ENCODE results near the gene HIVEP3.

HIVEP3 gene

DNA sequence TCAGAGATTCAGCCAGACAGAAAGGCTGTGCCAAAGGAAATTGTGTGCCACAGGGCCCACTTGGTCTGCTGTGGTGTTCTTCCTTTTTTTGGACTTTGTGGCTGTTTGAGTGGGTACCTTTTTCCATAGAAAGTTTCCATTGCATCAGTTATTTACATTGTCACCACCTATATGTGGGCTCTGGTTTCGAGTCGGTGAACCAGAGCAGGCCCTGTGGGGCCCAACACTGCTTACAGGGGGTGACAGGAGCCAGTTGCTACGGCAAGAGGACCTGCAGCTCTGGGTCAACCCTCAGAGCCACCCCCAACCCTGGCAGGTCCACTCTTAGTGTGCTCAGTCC is 277.3 kb downstream of the HIVEP3 start:
- Histone ChIP-seq H3K36me3 (ENCODE audit: control insufficient read depth, insufficient read depth, low read length) (no peaks in the 10 kb centered on the region), H3K27ac (ENCODE audit: low read depth, low read length, severe bottlenecking) (no peak overlapping the region), H3K4me3 (ENCODE audit: extremely low read depth, insufficient read depth, low read length, poor library complexity, severe bottlenecking) (no peak overlapping the region), H3K9me3 (ENCODE audit: control insufficient read depth, low read length) (no peaks in the 10 kb centered on the region), H3K4me1 (ENCODE audit: control insufficient read depth, insufficient read depth, low read length, poor library complexity, severe bottlenecking) (peaks cover 15% of the 10 kb centered on the region)
- WGBS, 2 experiments (ENCODE audit: insufficient coverage in 2 of 2) = 94 to 100% methylated on average over 3 of the region's 3 CpGs

DNA sequence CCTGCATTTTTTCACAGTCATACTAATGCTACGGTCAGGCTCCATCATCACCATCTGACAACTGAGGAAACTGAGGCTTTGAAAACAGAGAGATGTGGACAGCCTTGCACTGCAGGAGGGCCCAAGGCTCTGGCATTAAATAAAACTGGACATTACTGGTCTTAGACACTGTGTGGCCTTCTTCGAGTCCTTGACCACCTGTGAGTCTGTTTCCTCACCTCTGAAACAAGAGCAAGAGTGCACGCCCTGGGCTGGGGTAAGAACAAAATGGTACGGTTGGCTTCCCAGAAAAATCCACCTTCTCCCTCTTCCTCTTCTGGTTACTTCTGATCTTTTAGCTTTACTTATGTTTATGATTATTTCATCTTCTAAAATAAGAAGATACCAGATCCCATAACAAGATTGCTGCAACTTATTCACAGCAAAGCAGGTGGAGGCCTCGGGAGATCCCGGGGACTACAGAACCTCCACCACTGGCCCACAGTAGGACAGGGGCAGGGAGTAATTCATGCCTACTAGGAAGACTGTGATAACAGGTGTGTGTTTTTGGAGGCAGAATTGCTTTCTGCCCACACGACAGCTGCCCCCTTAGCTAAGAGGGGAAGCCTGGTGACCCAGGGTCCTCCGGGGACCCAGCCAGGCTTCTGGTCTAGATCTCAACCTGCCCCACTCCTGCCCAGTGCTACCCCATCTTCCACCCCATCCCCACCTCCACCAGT is 277.8 kb downstream of the HIVEP3 start:
- Histone ChIP-seq H3K27ac (ENCODE audit: low read depth, low read length, severe bottlenecking) (no peak overlapping the region), H3K4me1 (ENCODE audit: control insufficient read depth, insufficient read depth, low read length, poor library complexity, severe bottlenecking) (peaks cover 15% of the 10 kb centered on the region), H3K4me3 (ENCODE audit: extremely low read depth, insufficient read depth, low read length, poor library complexity, severe bottlenecking) (no peak overlapping the region), H3K36me3 (ENCODE audit: control insufficient read depth, insufficient read depth, low read length) (no peaks in the 10 kb centered on the region), H3K9me3 (ENCODE audit: control insufficient read depth, low read length) (no peaks in the 10 kb centered on the region)
- 80 to 95% methylated on average over 2 to 3 of the region's 8 CpGs for WGBS, 2 experiments (ENCODE audit: insufficient coverage in 2 of 2)

DNA sequence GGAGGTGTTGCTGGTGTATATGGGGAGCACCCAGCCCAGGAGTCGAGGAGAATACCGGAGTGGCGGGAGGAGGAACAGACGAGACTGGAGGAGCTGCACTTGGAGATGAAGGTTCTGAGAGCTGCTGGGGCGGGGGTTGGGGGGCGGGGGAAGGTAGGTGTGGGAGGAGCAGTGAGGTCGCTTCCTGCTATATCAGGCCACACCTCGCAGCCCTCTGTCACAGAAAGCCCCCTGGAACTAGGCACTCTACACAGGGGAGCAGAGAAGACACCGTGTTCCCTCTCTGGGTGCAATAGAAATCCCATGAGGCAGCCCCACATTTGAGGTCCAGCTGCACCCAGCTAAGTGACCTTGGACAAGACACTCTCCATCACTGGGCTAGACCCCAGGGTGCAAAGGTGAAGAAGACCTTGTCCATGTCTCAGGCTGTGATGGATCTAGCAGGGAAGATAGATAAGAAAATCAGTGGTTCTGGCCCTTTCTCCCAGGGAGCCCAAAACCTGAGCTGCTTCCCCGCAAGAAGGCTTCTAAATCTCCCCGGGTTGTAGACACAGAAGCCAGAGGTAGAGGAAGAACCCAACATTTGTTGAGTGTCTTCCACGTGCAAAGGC is 278.5 kb downstream of the HIVEP3 start:
- Histone ChIP-seq H3K27ac (ENCODE audit: low read depth, low read length, severe bottlenecking) (no peak overlapping the region), H3K4me3 (ENCODE audit: extremely low read depth, insufficient read depth, low read length, poor library complexity, severe bottlenecking) (no peak overlapping the region), H3K9me3 (ENCODE audit: control insufficient read depth, low read length) (no peaks in the 10 kb centered on the region), H3K4me1 (ENCODE audit: control insufficient read depth, insufficient read depth, low read length, poor library complexity, severe bottlenecking) (peaks cover 15% of the 10 kb centered on the region), H3K36me3 (ENCODE audit: control insufficient read depth, insufficient read depth, low read length) (no peaks in the 10 kb centered on the region)
- 86 to 93% methylated on average over 4 to 6 of the region's 12 CpGs for WGBS, 2 experiments (ENCODE audit: insufficient coverage in 2 of 2)

DNA sequence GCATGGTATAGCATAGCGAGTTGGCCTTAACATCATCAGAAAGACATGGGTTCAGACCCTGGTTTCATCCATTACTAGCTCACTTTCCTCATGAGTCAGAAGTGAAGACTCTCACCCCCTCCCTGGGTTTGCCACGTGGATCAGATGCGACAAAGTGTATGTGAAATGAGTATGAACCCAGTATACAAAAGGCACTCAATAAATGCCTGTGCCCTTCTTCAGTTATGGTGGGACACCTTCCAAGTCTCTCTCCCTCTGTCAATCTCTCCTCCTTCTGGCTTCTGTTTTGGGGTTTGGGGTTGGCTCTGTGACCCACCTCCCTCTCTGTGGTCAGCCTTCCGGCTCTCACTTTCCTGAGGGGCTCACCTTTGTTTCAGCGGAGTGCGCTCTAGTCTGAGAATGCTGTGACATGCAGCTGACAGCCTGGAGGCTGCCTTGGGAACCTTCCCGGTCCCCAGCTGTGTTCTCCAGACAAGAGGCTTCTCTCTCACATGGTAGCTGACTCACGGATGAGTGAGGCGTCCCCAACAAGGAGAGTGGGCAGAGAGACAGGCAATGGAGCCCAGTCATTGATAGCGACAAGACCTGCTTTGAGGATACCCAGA is 279.3 kb downstream of the HIVEP3 start:
- Histone ChIP-seq H3K27ac (ENCODE audit: low read depth, low read length, severe bottlenecking) (no peak overlapping the region), H3K36me3 (ENCODE audit: control insufficient read depth, insufficient read depth, low read length) (no peaks in the 10 kb centered on the region), H3K4me3 (ENCODE audit: extremely low read depth, insufficient read depth, low read length, poor library complexity, severe bottlenecking) (no peak overlapping the region), H3K9me3 (ENCODE audit: control insufficient read depth, low read length) (no peaks in the 10 kb centered on the region), H3K4me1 (ENCODE audit: control insufficient read depth, insufficient read depth, low read length, poor library complexity, severe bottlenecking) (peaks cover 11% of the 10 kb centered on the region)
- WGBS, 2 experiments (ENCODE audit: insufficient coverage in 2 of 2) = 74 to 79% methylated on average over 7 of the region's 10 CpGs

DNA sequence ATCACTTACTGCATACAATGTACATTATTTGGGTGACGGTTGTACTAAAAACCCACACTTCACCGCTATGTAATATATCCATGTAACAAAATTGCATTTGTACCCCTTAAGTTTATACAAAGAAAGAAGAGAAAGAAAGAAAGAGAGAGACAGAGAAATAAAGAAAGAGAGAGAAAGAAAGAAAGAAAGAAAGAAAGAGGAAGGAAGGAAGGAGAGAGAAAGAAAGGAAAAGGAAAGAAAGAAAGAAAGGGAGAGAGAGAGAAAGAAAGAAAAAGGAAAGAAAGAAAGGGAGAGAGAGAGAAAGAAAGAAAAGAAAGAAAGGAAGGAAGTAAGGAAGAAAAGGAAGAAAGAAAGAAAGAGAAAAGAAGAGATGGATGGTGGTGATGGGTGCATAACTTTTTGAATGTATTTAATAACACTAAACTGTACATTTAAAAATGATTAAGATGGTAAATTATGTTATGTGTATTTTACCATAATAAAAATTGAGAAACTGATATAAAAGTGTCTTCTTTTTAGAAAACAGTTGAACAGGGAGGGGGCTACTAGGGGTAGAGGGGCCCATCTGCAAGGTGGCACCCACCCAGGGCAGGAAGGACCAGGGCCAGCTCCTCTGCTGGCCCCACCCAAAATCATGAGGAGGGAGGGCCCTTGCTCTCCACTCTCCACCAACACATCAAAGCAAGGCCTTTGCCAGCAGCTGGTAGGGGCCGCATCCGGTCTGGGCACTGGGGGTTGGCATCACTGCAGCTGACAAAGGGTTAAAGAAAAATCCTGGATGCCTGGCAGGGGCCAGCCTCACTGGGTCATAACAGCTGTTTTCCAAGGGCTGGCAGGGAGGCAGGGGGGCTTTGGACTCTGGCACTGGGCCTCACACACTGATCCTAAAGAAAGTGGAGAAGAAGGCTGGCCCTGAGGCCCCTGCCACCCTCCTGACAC is 280.4 kb downstream of the HIVEP3 start:
- H3K9me3 ChIP-seq (ENCODE audit: control insufficient read depth, low read length) = no peaks in the 10 kb centered on the region
- H3K4me3 ChIP-seq (ENCODE audit: extremely low read depth, insufficient read depth, low read length, poor library complexity, severe bottlenecking) = no peak overlapping the region
- H3K4me1 ChIP-seq (ENCODE audit: control insufficient read depth, insufficient read depth, low read length, poor library complexity, severe bottlenecking) = peaks cover 18% of the 10 kb centered on the region
- 93 to 100% methylated on average over 2 of the region's 4 CpGs for WGBS, 2 experiments (ENCODE audit: insufficient coverage in 2 of 2)
- H3K27ac ChIP-seq (ENCODE audit: low read depth, low read length, severe bottlenecking) = no peak overlapping the region
- H3K36me3 ChIP-seq (ENCODE audit: control insufficient read depth, insufficient read depth, low read length) = no peaks in the 10 kb centered on the region

DNA sequence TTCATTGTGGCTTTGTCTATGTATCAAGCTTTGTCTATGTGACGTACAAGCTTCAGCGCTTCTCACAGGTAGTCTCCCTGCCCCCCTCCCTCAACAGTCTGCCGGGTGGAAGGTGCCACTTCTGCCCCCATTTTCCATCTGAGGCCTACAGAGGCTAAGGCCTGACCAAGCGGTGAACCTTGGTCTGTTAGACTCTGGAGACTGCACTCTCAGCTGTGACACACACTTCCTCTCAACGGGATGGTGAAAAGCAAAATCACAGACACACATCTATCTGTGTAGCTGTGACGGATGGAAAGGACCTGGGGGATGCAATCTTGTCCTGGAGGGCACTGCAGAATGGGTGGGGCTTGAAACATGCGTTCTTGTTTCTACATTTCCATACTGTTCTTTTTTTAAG is 281.4 kb downstream of the HIVEP3 start:
- H3K27ac ChIP-seq (ENCODE audit: low read depth, low read length, severe bottlenecking) = no peak overlapping the region
- H3K9me3 ChIP-seq (ENCODE audit: control insufficient read depth, low read length) = no peaks in the 10 kb centered on the region
- WGBS, 2 experiments (ENCODE audit: insufficient coverage in 2 of 2) = 100% methylated on average over 3 to 4 of the region's 7 CpGs
- no peak overlapping the region for H3K4me3 ChIP-seq (ENCODE audit: extremely low read depth, insufficient read depth, low read length, poor library complexity, severe bottlenecking)
- H3K4me1 ChIP-seq (ENCODE audit: control insufficient read depth, insufficient read depth, low read length, poor library complexity, severe bottlenecking) = peaks cover 18% of the 10 kb centered on the region
- H3K36me3 ChIP-seq (ENCODE audit: control insufficient read depth, insufficient read depth, low read length) = no peaks in the 10 kb centered on the region

DNA sequence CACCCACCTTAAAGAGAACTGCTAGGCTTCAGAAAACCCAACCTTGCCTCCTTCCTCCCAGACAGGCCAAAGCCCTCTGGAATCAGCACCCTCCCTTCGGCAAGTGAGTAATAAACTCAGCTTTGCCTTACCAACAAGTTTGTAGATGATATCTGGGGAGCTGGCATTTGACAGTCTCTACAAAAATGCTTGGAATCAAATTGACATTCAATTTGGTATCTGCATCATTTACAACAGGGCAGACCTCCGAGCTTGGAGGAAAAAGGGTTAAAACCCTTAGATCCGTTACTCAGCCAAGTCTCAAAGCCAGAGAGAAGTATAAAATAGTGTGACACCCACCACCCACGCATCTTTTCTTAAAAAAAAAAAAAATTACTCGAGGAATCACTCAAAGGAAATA is 285.0 kb downstream of the HIVEP3 start:
- 86 to 100% methylated on average over 1 of the region's 5 CpGs for WGBS, 2 experiments (ENCODE audit: insufficient coverage in 2 of 2)
- Histone ChIP-seq H3K9me3 (ENCODE audit: control insufficient read depth, low read length) (no peaks in the 10 kb centered on the region), H3K27ac (ENCODE audit: low read depth, low read length, severe bottlenecking) (no peak overlapping the region), H3K36me3 (ENCODE audit: control insufficient read depth, insufficient read depth, low read length) (no peaks in the 10 kb centered on the region), H3K4me3 (ENCODE audit: extremely low read depth, insufficient read depth, low read length, poor library complexity, severe bottlenecking) (no peak overlapping the region), H3K4me1 (ENCODE audit: control insufficient read depth, insufficient read depth, low read length, poor library complexity, severe bottlenecking) (peaks cover 24% of the 10 kb centered on the region)

DNA sequence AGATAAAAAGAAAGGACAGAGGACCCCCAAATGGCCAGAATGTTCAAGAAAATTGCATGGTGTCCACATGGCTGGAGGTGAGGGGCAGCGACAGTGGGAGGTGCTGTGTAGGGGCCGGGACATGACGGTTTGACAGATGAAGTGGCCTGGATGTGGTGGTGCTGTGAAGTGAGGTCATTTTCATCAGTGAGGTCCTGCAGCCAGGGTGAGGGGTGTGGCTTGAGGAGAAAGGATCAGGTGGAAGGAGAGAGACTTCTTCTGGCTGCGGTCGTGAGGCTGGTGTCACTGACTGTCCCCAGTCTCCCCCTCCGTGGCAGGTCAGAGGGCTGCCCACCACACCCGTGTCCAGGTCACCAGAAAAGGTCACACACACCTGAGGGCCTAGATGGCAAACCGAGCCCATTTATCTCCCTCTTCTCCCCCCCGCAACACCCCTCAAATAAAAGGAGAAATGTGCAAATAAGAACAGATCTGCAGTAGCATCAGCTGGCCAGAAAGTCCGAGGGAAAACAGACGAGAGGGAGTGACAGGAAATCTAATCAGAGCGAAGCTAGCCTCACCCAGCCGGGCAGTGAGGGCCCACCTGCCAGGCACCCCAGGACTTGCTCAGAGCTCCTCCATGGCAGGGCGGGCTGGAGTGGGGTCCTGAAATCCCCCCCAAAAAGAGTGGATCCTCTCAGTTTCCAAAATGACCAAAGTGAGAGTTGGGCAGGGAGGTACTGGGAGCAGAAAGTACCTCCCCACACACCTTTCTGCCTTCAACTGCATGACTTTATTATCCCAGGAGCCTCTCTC is 285.7 kb downstream of the HIVEP3 start:
- 82 to 90% methylated on average over 11 of the region's 14 CpGs for WGBS, 2 experiments (ENCODE audit: insufficient coverage in 2 of 2)
- H3K4me3 ChIP-seq (ENCODE audit: extremely low read depth, insufficient read depth, low read length, poor library complexity, severe bottlenecking) = no peak overlapping the region
- H3K4me1 ChIP-seq (ENCODE audit: control insufficient read depth, insufficient read depth, low read length, poor library complexity, severe bottlenecking) = peaks cover 27% of the 10 kb centered on the region
- H3K27ac ChIP-seq (ENCODE audit: low read depth, low read length, severe bottlenecking) = no peak overlapping the region
- H3K9me3 ChIP-seq (ENCODE audit: control insufficient read depth, low read length) = no peaks in the 10 kb centered on the region
- peaks cover 3% of the 10 kb centered on the region for H3K36me3 ChIP-seq (ENCODE audit: control insufficient read depth, insufficient read depth, low read length)

DNA sequence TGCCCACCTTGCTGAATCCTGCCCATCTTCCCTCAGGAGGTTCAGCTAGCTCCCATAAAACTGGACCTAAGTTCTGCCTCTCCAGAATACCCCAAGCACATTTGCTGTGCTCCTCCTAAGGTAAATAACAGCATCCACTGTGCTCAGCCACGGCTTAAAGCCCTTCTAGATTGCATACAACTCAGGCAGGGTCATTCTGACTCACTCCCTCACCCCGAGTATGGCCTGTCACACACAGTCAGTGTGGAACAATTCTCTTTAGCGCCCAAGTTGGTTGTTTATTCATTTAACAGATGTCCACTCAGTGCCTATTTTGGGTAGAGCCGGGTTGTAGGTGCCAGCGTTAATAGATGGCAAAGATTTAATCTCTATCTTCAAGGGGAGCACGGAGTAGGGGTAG is 286.8 kb downstream of the HIVEP3 start:
- no peak overlapping the region for H3K27ac ChIP-seq (ENCODE audit: low read depth, low read length, severe bottlenecking)
- H3K4me1 ChIP-seq (ENCODE audit: control insufficient read depth, insufficient read depth, low read length, poor library complexity, severe bottlenecking) = peaks cover 27% of the 10 kb centered on the region
- peaks cover 7% of the 10 kb centered on the region for H3K36me3 ChIP-seq (ENCODE audit: control insufficient read depth, insufficient read depth, low read length)
- no peaks in the 10 kb centered on the region for H3K9me3 ChIP-seq (ENCODE audit: control insufficient read depth, low read length)
- H3K4me3 ChIP-seq (ENCODE audit: extremely low read depth, insufficient read depth, low read length, poor library complexity, severe bottlenecking) = no peak overlapping the region
- WGBS, 2 experiments (ENCODE audit: insufficient coverage in 2 of 2) = 73 to 91% methylated on average over 5 to 6 of the region's 6 CpGs

DNA sequence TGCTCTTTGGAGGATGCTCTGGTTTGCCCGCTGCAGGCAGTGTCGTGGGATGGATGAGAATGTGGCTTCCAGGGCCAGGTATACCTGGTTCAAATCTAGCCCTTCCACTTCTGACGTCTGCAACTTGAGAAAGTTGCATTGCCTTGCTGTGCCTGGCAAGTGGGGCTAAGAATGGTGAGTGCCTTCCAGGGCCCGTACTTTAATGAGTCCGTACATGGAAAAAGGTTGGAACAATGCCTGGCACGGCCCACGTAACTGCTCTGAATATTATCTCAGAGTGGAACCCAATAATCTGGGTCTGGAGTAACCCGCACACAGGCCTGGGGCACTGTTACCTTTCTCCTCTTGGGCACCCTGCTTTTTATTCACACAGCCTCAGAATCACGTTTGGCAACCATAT is 287.6 kb downstream of the HIVEP3 start:
- Histone ChIP-seq H3K27ac (ENCODE audit: low read depth, low read length, severe bottlenecking) (no peak overlapping the region), H3K9me3 (ENCODE audit: control insufficient read depth, low read length) (no peaks in the 10 kb centered on the region), H3K4me1 (ENCODE audit: control insufficient read depth, insufficient read depth, low read length, poor library complexity, severe bottlenecking) (peaks cover 34% of the 10 kb centered on the region), H3K36me3 (ENCODE audit: control insufficient read depth, insufficient read depth, low read length) (peaks cover 7% of the 10 kb centered on the region), H3K4me3 (ENCODE audit: extremely low read depth, insufficient read depth, low read length, poor library complexity, severe bottlenecking) (no peak overlapping the region)
- WGBS, 2 experiments (ENCODE audit: insufficient coverage in 2 of 2) = 89 to 97% methylated on average over 9 of the region's 9 CpGs
